Measurements from ENCODE around the gene TMEM163. TPM values are rescaled to one million over a fixed set of nuclear protein-coding genes. Genes with fewer than 3 reads are reported as not detected.

Gene TMEM163
- total RNA-seq, 1 donor from 2014 or later, result 0.18 TPM

- peaks cover 6% of the 10 kb centered on the region for H3K4me1 ChIP-seq (ENCODE audit: insufficient read depth, low read length)
- DNase-seq (ENCODE audit: low read depth), result peak; percentile 69
- H3K9me3 ChIP-seq (ENCODE audit: insufficient read depth, low read depth, low read length), result no peaks in the 10 kb centered on the region
- Mint-ChIP-seq H3K36me3 (ENCODE audit: low read depth, unreplicated experiment) (no peaks in the 10 kb centered on the region), H3K27me3 (ENCODE audit: low read depth, unreplicated experiment) (peaks cover 7% of the 10 kb centered on the region), H3K27ac (ENCODE audit: unreplicated experiment) (peak overlapping the region; percentile 51), H3K4me1 (ENCODE audit: low read depth, unreplicated experiment) (peaks cover 20% of the 10 kb centered on the region), H3K4me3 (ENCODE audit: unreplicated experiment) (no peak overlapping the region), H3K9me3 (ENCODE audit: unreplicated experiment) (peaks cover 6% of the 10 kb centered on the region)
- H3K4me2 ChIP-seq (ENCODE audit: low read length), result peak overlapping the region; percentile 70
- no peaks in the 10 kb centered on the region for H3K36me3 ChIP-seq (ENCODE audit: insufficient read depth, low read length)
- no peak for FAIRE-seq
- no peaks in the 10 kb centered on the region for H3K79me2 ChIP-seq (ENCODE audit: insufficient read depth, low read length)
- H4K20me1 ChIP-seq (ENCODE audit: insufficient read depth, low read length), result no peaks in the 10 kb centered on the region
- no peak for TF ChIP-seq EZH2 (IDR thresholded peaks at IDR 0.05; ENCODE audit: insufficient read depth, low read length)
- TF ChIP-seq CTCF (IDR thresholded peaks at IDR 0.05; ENCODE audit: insufficient read depth, low read depth, low read length), result no peak
- H3K9ac ChIP-seq (ENCODE audit: low read length), result no peak overlapping the region
- H3K27me3 ChIP-seq (ENCODE audit: insufficient read depth, low read length), result peaks cover 2% of the 10 kb centered on the region
- H2AFZ ChIP-seq (ENCODE audit: low read depth, low read length), result no peak overlapping the region
- H3K4me3 ChIP-seq (ENCODE audit: insufficient read depth, low read depth, low read length), result peak overlapping the region; percentile 43
- no peak overlapping the region for H3K27ac ChIP-seq (ENCODE audit: low read depth, low read length)
Observed at GRCh38 chr2:134727385-134727784, 8.6 kb upstream of the TMEM163 start.

- peaks cover 6% of the 10 kb centered on the region for H3K4me1 ChIP-seq (ENCODE audit: insufficient read depth, low read length)
- no peak overlapping the region for H3K4me3 ChIP-seq (ENCODE audit: insufficient read depth, low read depth, low read length)
- Mint-ChIP-seq H3K27me3 (ENCODE audit: low read depth, unreplicated experiment) (peaks cover 14% of the 10 kb centered on the region), H3K9me3 (ENCODE audit: unreplicated experiment) (peaks cover 3% of the 10 kb centered on the region), H3K4me1 (ENCODE audit: low read depth, unreplicated experiment) (peaks cover 20% of the 10 kb centered on the region), H3K36me3 (ENCODE audit: low read depth, unreplicated experiment) (no peaks in the 10 kb centered on the region), H3K4me3 (ENCODE audit: unreplicated experiment) (no peak overlapping the region), H3K27ac (ENCODE audit: unreplicated experiment) (peak overlapping the region; percentile 51)
- H3K27me3 ChIP-seq (ENCODE audit: insufficient read depth, low read length), result peaks cover 7% of the 10 kb centered on the region
- no peaks in the 10 kb centered on the region for H3K79me2 ChIP-seq (ENCODE audit: insufficient read depth, low read length)
- FAIRE-seq (no peak), DNase-seq (ENCODE audit: low read depth) (no peak)
- no peaks in the 10 kb centered on the region for H3K36me3 ChIP-seq (ENCODE audit: insufficient read depth, low read length)
- TF ChIP-seq CTCF (IDR thresholded peaks at IDR 0.05; ENCODE audit: insufficient read depth, low read depth, low read length) (no peak), EZH2 (IDR thresholded peaks at IDR 0.05; ENCODE audit: insufficient read depth, low read length) (no peak)
- H4K20me1 ChIP-seq (ENCODE audit: insufficient read depth, low read length), result no peaks in the 10 kb centered on the region
- no peak overlapping the region for H3K27ac ChIP-seq (ENCODE audit: low read depth, low read length)
- no peak overlapping the region for H3K4me2 ChIP-seq (ENCODE audit: low read length)
- no peak overlapping the region for H2AFZ ChIP-seq (ENCODE audit: low read depth, low read length)
- no peak overlapping the region for H3K9ac ChIP-seq (ENCODE audit: low read length)
- H3K9me3 ChIP-seq (ENCODE audit: insufficient read depth, low read depth, low read length), result no peaks in the 10 kb centered on the region
Observed at GRCh38 chr2:134726645-134727044, 7.8 kb upstream of the TMEM163 start.

GRCh38 chr2:134725876-134726275 lies 7.1 kb upstream of the TMEM163 start:
- DNase-seq (ENCODE audit: low read depth) (no peak), FAIRE-seq (no peak)
- peaks cover 3% of the 10 kb centered on the region for H3K9me3 Mint-ChIP-seq (ENCODE audit: unreplicated experiment)
- peaks cover 20% of the 10 kb centered on the region for H3K4me1 Mint-ChIP-seq (ENCODE audit: low read depth, unreplicated experiment)
- TF ChIP-seq CTCF (IDR thresholded peaks at IDR 0.05; ENCODE audit: insufficient read depth, low read depth, low read length), result no peak
- no peak for TF ChIP-seq EZH2 (IDR thresholded peaks at IDR 0.05; ENCODE audit: insufficient read depth, low read length)
- H3K9ac ChIP-seq (ENCODE audit: low read length), result no peak overlapping the region
- no peaks in the 10 kb centered on the region for H3K9me3 ChIP-seq (ENCODE audit: insufficient read depth, low read depth, low read length)
- H3K4me1 ChIP-seq (ENCODE audit: insufficient read depth, low read length), result peaks cover 6% of the 10 kb centered on the region
- no peak overlapping the region for H3K4me3 ChIP-seq (ENCODE audit: insufficient read depth, low read depth, low read length)
- no peaks in the 10 kb centered on the region for H3K79me2 ChIP-seq (ENCODE audit: insufficient read depth, low read length)
- peaks cover 20% of the 10 kb centered on the region for H3K27me3 Mint-ChIP-seq (ENCODE audit: low read depth, unreplicated experiment)
- H3K27ac ChIP-seq (ENCODE audit: low read depth, low read length), result no peak overlapping the region
- no peak overlapping the region for H3K27ac Mint-ChIP-seq (ENCODE audit: unreplicated experiment)
- H3K4me2 ChIP-seq (ENCODE audit: low read length), result no peak overlapping the region
- no peaks in the 10 kb centered on the region for H4K20me1 ChIP-seq (ENCODE audit: insufficient read depth, low read length)
- no peaks in the 10 kb centered on the region for H3K36me3 Mint-ChIP-seq (ENCODE audit: low read depth, unreplicated experiment)
- no peak overlapping the region for H2AFZ ChIP-seq (ENCODE audit: low read depth, low read length)
- peaks cover 12% of the 10 kb centered on the region for H3K27me3 ChIP-seq (ENCODE audit: insufficient read depth, low read length)
- no peaks in the 10 kb centered on the region for H3K36me3 ChIP-seq (ENCODE audit: insufficient read depth, low read length)
- H3K4me3 Mint-ChIP-seq (ENCODE audit: unreplicated experiment), result no peak overlapping the region

All from astrocyte (in vitro differentiated cells and primary cell).